Activated CD4-positive, alpha-beta T cell treated with anti-CD3 and anti-CD28 coated beads, Interleukin-2, amount 10 ng/mL, durations not matched to agents 7 days and 5 days (primary cell): ENCODE measurements around the gene NISCH. TPM values are rescaled to one million over a fixed set of nuclear protein-coding genes. Genes with fewer than 3 reads are reported as not detected.
A peak's percentile ranks its signal among the peaks of the same experiment; 100 is the strongest.

Experiments used
- CTCF ChIA-PET: fragments of 350-600 bp; sonication (Branson Sonifier 250); formaldehyde crosslinking; loops from one replicate; lab custom pipeline; 2021; ENCODE audit warnings: antibody characterized with exemption; lab: Charles Lee
- POLR2A ChIA-PET: fragments of 350-600 bp; sonication (Branson Sonifier 250); formaldehyde crosslinking; loops from one replicate; lab custom pipeline; 2021; ENCODE audit warnings: antibody characterized with exemption; lab: Charles Lee
- DNase-seq: peaks from one replicate; pipeline ENCODE4 v3.0.0-alpha.2; 2020
- H3K27ac Mint-ChIP-seq: one replicate; pipeline ENCODE4 v1.8.0; 2021; ENCODE audit warnings: mild to moderate bottlenecking, moderate library complexity, mixed read lengths
- H3K27me3 Mint-ChIP-seq: one replicate; pipeline ENCODE4 v1.8.0; 2021; ENCODE audit warnings: mixed read lengths
- H3K36me3 Mint-ChIP-seq: one replicate; pipeline ENCODE4 v1.8.0; 2021; ENCODE audit warnings: low read depth, mixed read lengths
- H3K4me1 Mint-ChIP-seq: one replicate; pipeline ENCODE4 v1.8.0; 2021; ENCODE audit warnings: mixed read lengths
- H3K4me3 Mint-ChIP-seq: one replicate; pipeline ENCODE4 v1.8.0; 2021; ENCODE audit warnings: mild to moderate bottlenecking, moderate library complexity, mixed read lengths
- H3K9me3 Mint-ChIP-seq: one replicate; pipeline ENCODE4 v1.8.0; 2021; ENCODE audit warnings: mixed read lengths
- total RNA-seq, 2 experiments: library from RNA; stranded (reverse); gene quantifications; one replicate each; pipeline ENCODE4 v1.2.3, GENCODE V29; 2021

Gene NISCH
- total RNA-seq, 2 experiments from 2014 or later = 94.5 TPM

DNA sequence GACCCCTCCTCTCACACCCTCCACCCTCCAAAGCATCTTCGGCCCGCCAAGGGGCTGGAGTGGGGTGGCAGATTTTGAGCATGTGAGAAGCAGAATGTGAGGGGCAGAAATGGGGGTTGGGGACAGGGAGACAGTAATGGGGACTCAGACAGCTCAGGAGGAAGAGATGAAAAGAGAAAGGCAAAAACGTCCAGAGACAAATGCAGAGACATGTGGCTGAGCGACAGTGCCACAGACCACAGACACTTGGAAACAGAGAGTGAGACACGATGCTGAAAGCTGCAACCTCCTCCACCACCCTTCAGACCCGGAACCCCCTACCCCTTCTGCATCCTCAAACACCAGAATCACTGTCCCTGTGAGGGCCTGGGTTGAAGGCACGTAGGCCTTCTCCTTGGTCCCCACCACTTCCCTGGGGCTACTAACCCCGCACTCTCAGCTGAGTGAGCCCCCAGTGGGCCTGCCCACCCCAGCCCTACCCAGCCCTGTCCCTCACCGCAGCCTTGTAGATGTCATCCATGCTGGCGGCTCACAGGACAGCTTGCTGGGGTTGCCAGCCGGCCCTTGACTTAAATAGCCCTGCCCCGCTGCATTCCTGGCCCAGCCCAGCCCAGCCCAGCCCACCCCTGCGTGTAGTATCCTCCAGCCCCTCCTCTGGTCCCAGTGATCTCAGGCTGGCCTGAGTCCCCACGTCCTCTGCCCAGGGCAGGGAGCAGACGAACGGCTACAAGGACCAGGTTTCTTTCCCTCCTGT lies 1.7 kb upstream of the NISCH start, which contains the start of gene TNNC1:
TNNC1 (minus strand) TSS at position 546 of the 754 bp plus-strand sequence; CDS start at position 520, 26 bp downstream.
- peaks cover 39% of the 10 kb centered on the region for H3K4me1 Mint-ChIP-seq
- no peaks in the 10 kb centered on the region for H3K9me3 Mint-ChIP-seq
- DNase-seq = no peak
- CTCF ChIA-PET = interaction anchor here (0.6 to 1.9 kb wide), 5 partner anchors 8 to 1816 kb away, joined by 3 to 12 read pairs (median 4); partner anchors contain the start of gene SEMA3G
- POLR2A ChIA-PET = no interaction called here
- peak within 1 kb of the TSS; percentile 89 for H3K4me3 Mint-ChIP-seq
- H3K27me3 Mint-ChIP-seq = no peaks in the 10 kb centered on the region
- H3K36me3 Mint-ChIP-seq = peaks cover 15% of the 10 kb centered on the region
- peak within 1 kb of the TSS; percentile 98 for H3K27ac Mint-ChIP-seq

- peak overlapping the region; percentile 98 for H3K27ac Mint-ChIP-seq
- peaks cover 39% of the 10 kb centered on the region for H3K4me1 Mint-ChIP-seq
- H3K9me3 Mint-ChIP-seq = no peaks in the 10 kb centered on the region
- peak overlapping the region; percentile 89 for H3K4me3 Mint-ChIP-seq
- DNase-seq = no peak
- ChIA-PET POLR2A (no interaction called here), CTCF (interaction anchor here (0.9 to 1.9 kb wide), 3 partner anchors 9 to 42 kb away, joined by 4 to 12 read pairs (median 5); partner anchors contain the start of gene SEMA3G)
- H3K36me3 Mint-ChIP-seq = peaks cover 16% of the 10 kb centered on the region
- H3K27me3 Mint-ChIP-seq = no peaks in the 10 kb centered on the region
Observed at GRCh38 chr3:52454250-52454937, 1.0 kb upstream of the NISCH start.

GRCh38 chr3:52454938-52455282 lies 494 bp upstream of the NISCH start:
- ChIA-PET CTCF (interaction anchor here (1.9 kb wide), 1 partner anchor 43 kb away, joined by 12 read pairs; no protein-coding TSS in a partner anchor), POLR2A (no interaction called here)
- DNase-seq = no peak
- Mint-ChIP-seq H3K9me3 (no peaks in the 10 kb centered on the region), H3K4me3 (peak overlapping the region; percentile 89), H3K27ac (peak overlapping the region; percentile 98), H3K27me3 (no peaks in the 10 kb centered on the region), H3K36me3 (peaks cover 20% of the 10 kb centered on the region), H3K4me1 (peaks cover 39% of the 10 kb centered on the region)

- POLR2A ChIA-PET = no interaction called here
- H3K9me3 Mint-ChIP-seq = no peaks in the 10 kb centered on the region
- peaks cover 39% of the 10 kb centered on the region for H3K4me1 Mint-ChIP-seq
- CTCF ChIA-PET = interaction anchor here (0.6 to 2.9 kb wide), 5 partner anchors 11 to 44 kb away, joined by 3 to 10 read pairs (median 5); partner anchors contain the start of gene SEMA3G
- peak overlapping the region; percentile 89 for H3K4me3 Mint-ChIP-seq
- H3K27ac Mint-ChIP-seq = peak overlapping the region; percentile 98
- peaks cover 24% of the 10 kb centered on the region for H3K36me3 Mint-ChIP-seq
- no peak for DNase-seq
- H3K27me3 Mint-ChIP-seq = no peaks in the 10 kb centered on the region
Observed at GRCh38 chr3:52456169-52456799, 880 bp downstream of the NISCH start.

DNA sequence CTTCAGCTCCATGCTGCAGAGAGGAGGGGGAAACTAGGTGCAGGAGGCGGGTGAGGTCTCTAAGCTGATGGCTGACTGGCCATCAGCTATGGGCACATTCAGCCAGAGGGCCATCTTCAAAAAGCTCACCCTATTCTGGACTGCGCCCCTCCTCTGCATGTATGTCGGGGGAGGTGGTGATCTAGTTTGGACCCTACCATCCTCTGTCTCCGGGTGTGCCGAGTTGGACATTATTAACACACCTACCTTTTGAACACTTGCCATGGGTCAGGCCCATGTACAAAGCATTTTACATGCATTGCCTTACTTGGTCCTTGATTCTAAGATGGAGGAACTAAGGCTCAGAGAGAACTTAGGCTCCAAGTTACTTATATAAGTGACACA lies 1.4 kb downstream of the NISCH start:
- peak overlapping the region; percentile 98 for H3K27ac Mint-ChIP-seq
- H3K9me3 Mint-ChIP-seq = no peaks in the 10 kb centered on the region
- no peak for DNase-seq
- CTCF ChIA-PET = interaction anchor here (0.6 to 2.9 kb wide), 7 partner anchors 8 to 45 kb away, joined by 3 to 12 read pairs (median 6); partner anchors contain the start of gene SEMA3G
- peak overlapping the region; percentile 89 for H3K4me3 Mint-ChIP-seq
- POLR2A ChIA-PET = no interaction called here
- H3K4me1 Mint-ChIP-seq = peaks cover 39% of the 10 kb centered on the region
- H3K36me3 Mint-ChIP-seq = peaks cover 24% of the 10 kb centered on the region
- H3K27me3 Mint-ChIP-seq = no peaks in the 10 kb centered on the region

- POLR2A ChIA-PET = no interaction called here
- H3K36me3 Mint-ChIP-seq = peaks cover 31% of the 10 kb centered on the region
Observed at GRCh38 chr3:52458031-52458760, 2.8 kb downstream of the NISCH start.

DNA sequence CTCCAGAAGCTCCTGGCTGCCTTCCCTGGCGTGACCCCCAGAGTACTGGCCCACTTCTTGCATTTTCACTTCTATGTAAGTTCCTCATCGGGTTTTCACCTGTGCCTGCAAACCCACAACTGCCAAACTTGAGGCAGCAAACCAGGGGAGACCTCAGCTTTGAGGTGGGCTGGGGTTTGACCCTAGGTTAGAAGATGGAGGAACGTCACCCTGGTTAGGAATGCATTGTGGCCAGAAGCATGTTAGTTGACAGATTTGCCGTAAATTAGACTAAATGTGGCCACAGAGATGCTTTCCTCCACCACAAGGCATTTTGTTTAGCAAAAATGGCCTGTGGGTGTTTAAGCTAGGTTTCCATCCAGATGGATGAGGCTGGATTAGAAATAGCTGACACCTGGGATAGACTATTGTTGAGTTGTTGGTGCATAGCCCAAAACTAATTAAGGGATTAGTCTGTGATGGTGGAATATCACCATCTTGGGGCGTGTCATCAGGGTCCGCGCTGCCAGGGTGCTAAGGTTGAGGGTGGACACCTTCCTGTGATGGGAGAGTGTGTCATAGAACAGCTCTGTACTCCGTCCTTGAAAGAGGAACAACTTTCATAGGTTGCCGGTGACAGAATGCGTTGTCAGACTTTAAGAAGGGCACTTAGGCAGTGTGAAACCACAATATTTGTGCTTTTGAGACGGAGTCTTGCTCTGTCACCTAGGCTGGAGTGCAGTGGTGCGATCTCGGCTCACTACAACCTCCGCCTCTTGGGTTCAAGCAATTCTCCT lies 3.6 kb downstream of the NISCH start:
- no peak overlapping the region for H3K4me3 Mint-ChIP-seq
- ChIA-PET POLR2A (no interaction called here), CTCF (interaction anchor here (0.9 to 2.9 kb wide), 5 partner anchors 10 to 31 kb away, joined by 3 to 12 read pairs (median 7); no protein-coding TSS in a partner anchor)
- no peaks in the 10 kb centered on the region for H3K9me3 Mint-ChIP-seq
- H3K27me3 Mint-ChIP-seq = no peaks in the 10 kb centered on the region
- H3K27ac Mint-ChIP-seq = no peak overlapping the region
- peaks cover 34% of the 10 kb centered on the region for H3K4me1 Mint-ChIP-seq
- H3K36me3 Mint-ChIP-seq = peaks cover 32% of the 10 kb centered on the region
- no peak for DNase-seq

More at GRCh38 chr3:52458031-52458760, 2.8 kb downstream of the NISCH start:
- H3K27ac Mint-ChIP-seq = peak overlapping the region; percentile 5
- DNase-seq = no peak
- CTCF ChIA-PET = interaction anchor here (1.9 to 2.9 kb wide), 5 partner anchors 9 to 30 kb away, joined by 5 to 12 read pairs (median 7); no protein-coding TSS in a partner anchor
- H3K27me3 Mint-ChIP-seq = no peaks in the 10 kb centered on the region
- no peak overlapping the region for H3K4me3 Mint-ChIP-seq
- H3K9me3 Mint-ChIP-seq = no peaks in the 10 kb centered on the region
- H3K4me1 Mint-ChIP-seq = peaks cover 39% of the 10 kb centered on the region

GRCh38 chr3:52461874-52462273 lies 6.5 kb downstream of the NISCH start:
- Mint-ChIP-seq H3K9me3 (no peaks in the 10 kb centered on the region), H3K36me3 (peaks cover 38% of the 10 kb centered on the region), H3K27me3 (no peaks in the 10 kb centered on the region), H3K4me1 (peaks cover 15% of the 10 kb centered on the region), H3K4me3 (no peak overlapping the region), H3K27ac (no peak overlapping the region)
- no peak for DNase-seq
- POLR2A ChIA-PET = no interaction called here
- CTCF ChIA-PET = interaction anchor here (0.9 kb wide), 1 partner anchor 15 kb away, joined by 3 read pairs; no protein-coding TSS in a partner anchor

- no peak for DNase-seq
Observed at GRCh38 chr3:52463416-52463815, 8.0 kb downstream of the NISCH start.

GRCh38 chr3:52468336-52468735 lies 12.9 kb downstream of the NISCH start:
- DNase-seq = no peak
- no peaks in the 10 kb centered on the region for H3K27me3 Mint-ChIP-seq
- no peaks in the 10 kb centered on the region for H3K9me3 Mint-ChIP-seq
- H3K27ac Mint-ChIP-seq = peak overlapping the region; percentile 28
- ChIA-PET CTCF (interaction anchor here (1.2 to 1.7 kb wide), 3 partner anchors 9 to 22 kb away, joined by 3 to 4 read pairs (median 3); no protein-coding TSS in a partner anchor), POLR2A (no interaction called here)
- H3K4me1 Mint-ChIP-seq = peaks cover 4% of the 10 kb centered on the region
- H3K4me3 Mint-ChIP-seq = no peak overlapping the region
- peaks cover 16% of the 10 kb centered on the region for H3K36me3 Mint-ChIP-seq

More at GRCh38 chr3:52463416-52463815, 8.0 kb downstream of the NISCH start:
- Mint-ChIP-seq H3K27ac (no peak overlapping the region), H3K27me3 (no peaks in the 10 kb centered on the region), H3K4me1 (peaks cover 3% of the 10 kb centered on the region), H3K4me3 (no peak overlapping the region), H3K9me3 (no peaks in the 10 kb centered on the region), H3K36me3 (peaks cover 25% of the 10 kb centered on the region)
- CTCF ChIA-PET = no interaction called here
- POLR2A ChIA-PET = no interaction called here

- Mint-ChIP-seq H3K9me3 (no peaks in the 10 kb centered on the region), H3K27me3 (no peaks in the 10 kb centered on the region), H3K4me1 (peaks cover 4% of the 10 kb centered on the region), H3K4me3 (no peak overlapping the region), H3K27ac (no peak overlapping the region), H3K36me3 (peaks cover 18% of the 10 kb centered on the region)
- POLR2A ChIA-PET = no interaction called here
- DNase-seq = no peak
- CTCF ChIA-PET = interaction anchor here (1.2 to 1.7 kb wide), 2 partner anchors 10 to 13 kb away, joined by 3 to 4 read pairs; no protein-coding TSS in a partner anchor
Observed at GRCh38 chr3:52469001-52469400, 13.6 kb downstream of the NISCH start.
